Tibial nerve (tissue), 4 donors: ENCODE measurements around the gene CELA2B. TPM values are rescaled to one million over a fixed set of nuclear protein-coding genes. Genes with fewer than 3 reads are reported as not detected.
A peak's percentile ranks its signal among the peaks of the same experiment; 100 is the strongest.

Experiments
- DNase-seq, 2 donors: peaks; one replicate each; pipeline ENCODE4 v3.0.0-alpha.2; 2019; ENCODE audit warnings: low spot score in 2 of 2
- H3K27ac ChIP-seq, 4 donors: fragments of 200-600 bp; sonication (generic) in 3 of 4; one replicate each; pipeline ENCODE4 v1.5.1; 2017 to 2019; ENCODE audit warnings: mild to moderate bottlenecking in 1 of 4
- H3K27me3 ChIP-seq, 2 donors: fragments of 200-600 bp; sonication (generic) in 1 of 2; one replicate each; pipeline versions ENCODE4 v1.5.1 to v1.6.0; 2017 to 2019
- H3K36me3 ChIP-seq, 3 donors: fragments of 200-600 bp; sonication (generic); one replicate each; pipeline ENCODE4 v1.5.1; 2018 to 2019
- H3K4me1 ChIP-seq, 4 donors: fragments of 200-600 bp; sonication (generic) in 3 of 4; one replicate each; pipeline ENCODE4 v1.5.1; 2017 to 2019
- H3K4me3 ChIP-seq, 4 donors: fragments of 200-600 bp; sonication (generic) in 3 of 4; one replicate each; pipeline ENCODE4 v1.5.1; 2017 to 2019; ENCODE audit warnings: mild to moderate bottlenecking in 1 of 4, moderate library complexity in 1 of 4
- H3K9me3 ChIP-seq, 4 donors: fragments of 200-600 bp; sonication (generic) in 3 of 4; one replicate each; pipeline ENCODE4 v1.5.1; 2017 to 2019
- EP300 ChIP-seq, 2 donors: sonication (generic); formaldehyde crosslinking; IDR thresholded peaks; one replicate each; pipeline ENCODE4 v1.6.1; 2017; ENCODE audit warnings: antibody characterized with exemption in 2 of 2, mild to moderate bottlenecking in 1 of 2
- POLR2A ChIP-seq, 2 donors: fragments of 450-650 bp; IDR thresholded peaks; one replicate each; pipeline ENCODE4 v1.6.1; 2017; ENCODE audit warnings: antibody characterized with exemption in 2 of 2, mild to moderate bottlenecking in 2 of 2, moderate library complexity in 2 of 2
- WGBS, 2 donors: methylation state at CpG; one replicate each; pipeline ENCODE4 v1.1.5; 2018; 5-methylcytosine and 5-hydroxymethylcytosine counted together
- total RNA-seq, 4 donors: library from RNA; depleted of rRNA; stranded (reverse); fragments of >200 nt; gene quantifications; one replicate each; pipeline ENCODE4 v1.1.0, GENCODE V29; 2016
- TF ChIP-seq, protein P1 (sequence below), 5 experiments: fragments of 200-600 bp in 3 of 5; fragments of 450-650 bp in 2 of 5; sonication (generic) in 3 of 5; IDR thresholded peaks; one replicate each; pipeline ENCODE4 v1.5.1; 2016 to 2019; ENCODE audit warnings: antibody characterized with exemption in 5 of 5, mild to moderate bottlenecking in 3 of 5, moderate library complexity in 2 of 5

Gene CELA2B
- total RNA-seq, 4 donors from 2014 or later, result not detected

DNA sequence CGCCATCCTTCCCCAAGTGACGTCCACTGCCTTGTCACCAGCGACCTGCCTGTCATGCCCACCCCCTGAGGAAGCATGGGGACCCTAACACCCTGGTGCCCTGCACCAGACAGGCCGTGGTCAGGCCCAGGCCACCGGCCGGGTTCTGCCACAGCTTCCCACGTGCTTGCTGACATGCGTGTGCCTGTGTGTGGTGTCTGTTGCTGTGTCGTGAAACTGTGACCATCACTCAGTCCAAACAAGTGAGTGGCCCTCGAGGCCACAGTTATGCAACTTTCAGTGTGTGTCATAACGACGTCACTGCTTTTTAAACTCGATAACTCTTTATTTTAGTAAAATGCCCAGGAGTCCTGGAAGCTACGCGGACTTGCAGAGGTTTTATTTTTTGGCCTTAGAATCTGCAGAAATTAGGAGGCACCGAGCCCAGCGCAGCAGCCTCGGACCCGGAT is 46.2 kb upstream of the CELA2B start:
- H3K27me3 ChIP-seq, result no peaks in the 10 kb centered on the region
- DNase-seq, result no peak
- H3K9me3 ChIP-seq, result no peaks in the 10 kb centered on the region
- H3K4me1 ChIP-seq, result peaks cover 0 to 10% (median 2%) of the 10 kb centered on the region in 4 donors
- no peak overlapping the region for H3K4me3 ChIP-seq
- H3K36me3 ChIP-seq, result peaks cover 0 to 40% (median 0%) of the 10 kb centered on the region in 3 donors
- TF ChIP-seq EP300 (IDR thresholded peaks at IDR 0.05), result peak in 1 of 2 donors; percentile 11
- no peak for TF ChIP-seq POLR2A (IDR thresholded peaks at IDR 0.05)
- H3K27ac ChIP-seq, result no peak overlapping the region
- 81 to 88% methylated on average over 15 to 19 of the region's 19 CpGs for WGBS, 2 donors

DNA sequence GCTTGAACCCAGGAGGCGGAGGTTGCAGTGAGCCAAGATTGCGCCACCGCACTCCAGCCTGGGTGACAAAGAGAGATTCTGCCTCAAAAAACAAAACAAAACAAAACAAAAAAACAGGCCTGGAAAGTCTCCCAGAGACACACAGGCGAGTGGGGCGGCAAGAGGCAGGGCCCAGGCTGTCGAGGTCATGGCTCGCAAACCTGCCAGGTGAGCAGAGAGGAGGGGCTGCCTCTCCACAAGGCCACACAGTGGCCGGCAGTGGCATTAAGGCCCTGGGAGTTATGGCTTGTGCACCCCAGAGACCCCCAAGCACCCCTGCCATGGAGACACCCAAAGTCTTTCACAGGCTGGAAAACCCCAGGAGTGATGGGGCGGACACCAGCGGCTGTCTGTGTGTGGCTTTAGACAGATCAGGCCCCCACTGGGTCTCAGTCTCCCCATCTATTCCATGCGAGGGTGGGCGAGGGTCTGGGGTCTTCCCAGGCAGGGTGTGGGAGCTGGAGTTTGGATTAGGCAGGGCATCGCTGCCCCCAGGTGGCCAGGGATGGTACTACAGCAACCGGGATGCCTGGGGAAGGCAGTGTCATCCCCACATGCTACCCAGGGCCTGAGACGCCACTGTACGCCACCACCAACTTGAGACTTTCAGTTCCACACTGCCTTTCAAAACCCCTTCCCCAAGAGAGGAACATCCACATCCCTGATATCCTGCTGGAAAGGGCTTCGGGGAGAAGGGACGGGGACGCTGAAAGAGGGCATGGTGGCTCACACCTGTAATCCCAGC is 44.9 kb upstream of the CELA2B start:
- Histone ChIP-seq H3K27me3 (no peaks in the 10 kb centered on the region), H3K4me3 (no peak overlapping the region), H3K4me1 (peaks cover 0 to 10% (median 2%) of the 10 kb centered on the region in 4 donors), H3K27ac (no peak overlapping the region), H3K36me3 (peaks cover 0 to 36% (median 0%) of the 10 kb centered on the region in 3 donors), H3K9me3 (no peaks in the 10 kb centered on the region)
- TF ChIP-seq, protein P1, sequence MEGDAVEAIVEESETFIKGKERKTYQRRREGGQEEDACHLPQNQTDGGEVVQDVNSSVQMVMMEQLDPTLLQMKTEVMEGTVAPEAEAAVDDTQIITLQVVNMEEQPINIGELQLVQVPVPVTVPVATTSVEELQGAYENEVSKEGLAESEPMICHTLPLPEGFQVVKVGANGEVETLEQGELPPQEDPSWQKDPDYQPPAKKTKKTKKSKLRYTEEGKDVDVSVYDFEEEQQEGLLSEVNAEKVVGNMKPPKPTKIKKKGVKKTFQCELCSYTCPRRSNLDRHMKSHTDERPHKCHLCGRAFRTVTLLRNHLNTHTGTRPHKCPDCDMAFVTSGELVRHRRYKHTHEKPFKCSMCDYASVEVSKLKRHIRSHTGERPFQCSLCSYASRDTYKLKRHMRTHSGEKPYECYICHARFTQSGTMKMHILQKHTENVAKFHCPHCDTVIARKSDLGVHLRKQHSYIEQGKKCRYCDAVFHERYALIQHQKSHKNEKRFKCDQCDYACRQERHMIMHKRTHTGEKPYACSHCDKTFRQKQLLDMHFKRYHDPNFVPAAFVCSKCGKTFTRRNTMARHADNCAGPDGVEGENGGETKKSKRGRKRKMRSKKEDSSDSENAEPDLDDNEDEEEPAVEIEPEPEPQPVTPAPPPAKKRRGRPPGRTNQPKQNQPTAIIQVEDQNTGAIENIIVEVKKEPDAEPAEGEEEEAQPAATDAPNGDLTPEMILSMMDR (IDR thresholded peaks at IDR 0.05), result peak; percentile 91 to 97 (median 96)
- TF ChIP-seq EP300 (IDR thresholded peaks at IDR 0.05), result no peak
- WGBS, 2 donors, result 59% methylated on average over 17 to 19 of the region's 19 CpGs
- peak; percentile 54 to 82 for DNase-seq

GRCh38 chr1:15431571-15431948 is 44.3 kb upstream of the CELA2B start:
- WGBS, 2 donors, result 84 to 88% methylated on average over 4 of the region's 4 CpGs
- no peak overlapping the region for H3K27ac ChIP-seq
- no peaks in the 10 kb centered on the region for H3K9me3 ChIP-seq
- peaks cover 0 to 32% (median 0%) of the 10 kb centered on the region in 3 donors for H3K36me3 ChIP-seq
- no peak for TF ChIP-seq EP300 (IDR thresholded peaks at IDR 0.05)
- TF ChIP-seq, protein P1 (IDR thresholded peaks at IDR 0.05), result no peak
- no peak for TF ChIP-seq POLR2A (IDR thresholded peaks at IDR 0.05)
- H3K4me1 ChIP-seq, result peaks cover 0 to 10% (median 2%) of the 10 kb centered on the region in 4 donors
- H3K4me3 ChIP-seq, result no peak overlapping the region
- H3K27me3 ChIP-seq, result no peaks in the 10 kb centered on the region
- DNase-seq, result no peak

DNA sequence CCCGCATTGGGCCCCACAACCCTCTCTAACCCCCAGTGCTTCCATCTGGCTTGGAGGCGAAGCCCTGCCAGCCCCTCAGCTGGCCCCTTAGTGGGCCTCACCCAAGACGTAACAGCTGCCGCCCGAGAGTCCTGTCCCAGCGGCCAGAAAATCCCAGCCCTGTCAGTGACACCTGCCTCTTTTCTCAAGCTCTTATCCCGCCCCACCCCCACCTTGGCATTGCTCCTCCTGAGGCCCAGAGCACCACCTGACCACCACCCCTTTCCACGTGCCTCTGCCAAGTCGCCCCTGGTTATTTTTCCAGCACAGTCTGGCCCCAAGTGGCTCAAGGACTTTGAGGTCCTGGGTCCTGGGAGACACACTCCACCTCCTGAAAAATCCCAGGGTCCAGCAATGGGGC is 43.6 kb upstream of the CELA2B start:
- no peaks in the 10 kb centered on the region for H3K9me3 ChIP-seq
- H3K36me3 ChIP-seq, result peaks cover 0 to 24% (median 0%) of the 10 kb centered on the region in 3 donors
- TF ChIP-seq EP300 (IDR thresholded peaks at IDR 0.05), result no peak
- TF ChIP-seq, protein P1 (IDR thresholded peaks at IDR 0.05), result no peak
- TF ChIP-seq POLR2A (IDR thresholded peaks at IDR 0.05), result no peak
- H3K4me1 ChIP-seq, result peaks cover 0 to 4% (median 1%) of the 10 kb centered on the region in 4 donors
- 69 to 71% methylated on average over 9 of the region's 9 CpGs for WGBS, 2 donors
- no peak overlapping the region for H3K4me3 ChIP-seq
- no peak for DNase-seq
- no peak overlapping the region for H3K27ac ChIP-seq
- no peaks in the 10 kb centered on the region for H3K27me3 ChIP-seq

DNA sequence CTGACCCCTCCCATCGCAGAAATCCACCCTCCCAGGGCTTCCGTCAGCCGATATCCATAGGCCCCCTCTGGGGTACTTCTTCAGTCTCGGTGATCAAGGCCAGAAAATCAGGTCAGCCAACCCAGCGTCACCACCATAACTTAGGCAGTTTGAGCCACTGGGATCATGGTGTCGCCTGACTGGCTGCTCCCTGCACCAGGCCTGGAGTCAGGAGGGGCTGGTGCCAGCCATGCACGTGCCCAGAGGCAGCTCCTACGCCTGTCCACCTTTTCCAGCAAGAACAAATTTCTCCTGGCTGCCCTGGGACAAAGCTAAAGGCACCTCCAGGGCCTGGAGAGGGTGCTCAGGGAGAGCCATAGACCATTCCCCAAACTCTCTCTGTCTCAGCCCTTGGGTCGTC is 42.4 kb upstream of the CELA2B start:
- H3K9me3 ChIP-seq, result no peaks in the 10 kb centered on the region
- no peak for DNase-seq
- H3K4me1 ChIP-seq, result no peaks in the 10 kb centered on the region
- TF ChIP-seq POLR2A (IDR thresholded peaks at IDR 0.05) (no peak), EP300 (IDR thresholded peaks at IDR 0.05) (no peak)
- TF ChIP-seq, protein P1 (IDR thresholded peaks at IDR 0.05), result no peak
- H3K27ac ChIP-seq, result no peak overlapping the region
- no peaks in the 10 kb centered on the region for H3K27me3 ChIP-seq
- H3K4me3 ChIP-seq, result no peak overlapping the region
- 77 to 80% methylated on average over 9 of the region's 9 CpGs for WGBS, 2 donors
- H3K36me3 ChIP-seq, result peaks cover 0 to 13% (median 0%) of the 10 kb centered on the region in 3 donors
